Activated naive CD4-positive, alpha-beta T cell treated with anti-CD3 and anti-CD28 coated beads, Interleukin-2, amount 50 U/mL, for 72 hours (primary cell): ENCODE data around the gene ZNF343. TPM values are rescaled to one million over a fixed set of nuclear protein-coding genes. Genes with fewer than 3 reads are reported as not detected.
A peak's percentile ranks its signal among the peaks of the same experiment; 100 is the strongest.
"Not testable (repeated sequence)": the region's sequence is repeated elsewhere in the genome, so short reads cannot be mapped to it uniquely, and the experiment has no call there.

Experiments used
- ATAC-seq, 2 donors: fragments of 150-1000 bp; cut with Tn5 transposase; 2 replicates each; pipeline ENCODE4 v1.10.0; 2021; ENCODE audit warnings: mild to moderate bottlenecking in 2 of 2, moderate library complexity in 2 of 2
- DNase-seq, 2 donors: peaks; one replicate each; pipeline ENCODE4 v3.0.0; 2021 to 2022; ENCODE audit warnings: low spot score in 2 of 2
- H3K27ac Mint-ChIP-seq, 2 donors: one replicate each; pipeline ENCODE4 v1.8.0; 2022; ENCODE audit warnings: mild to moderate bottlenecking in 2 of 2, mixed read lengths in 2 of 2
- H3K36me3 Mint-ChIP-seq, 2 donors: one replicate each; pipeline ENCODE4 v1.8.0; 2022; ENCODE audit warnings: mixed read lengths in 2 of 2
- H3K9me3 Mint-ChIP-seq, 2 donors: one replicate each; pipeline ENCODE4 v1.8.0; 2022; ENCODE audit warnings: mixed read lengths in 2 of 2
- total RNA-seq, 2 donors: library from RNA; stranded (reverse); gene quantifications; one replicate each; pipeline ENCODE4 v1.2.3, GENCODE V29; 2022

ZNF343 gene
- total RNA-seq, 2 donors from 2014 or later: 7.7 to 13.7 TPM

GRCh38 chr20:2504803-2505202 is 3.9 kb downstream of the ZNF343 start:
- not testable (repeated sequence) for H3K27ac Mint-ChIP-seq, ATAC-seq, H3K9me3 Mint-ChIP-seq, DNase-seq
- H3K36me3 Mint-ChIP-seq: peaks cover 16 to 22% of the 10 kb centered on the region in 2 donors

GRCh38 chr20:2502808-2503384 is 5.8 kb downstream of the ZNF343 start:
- not testable (repeated sequence) for H3K27ac Mint-ChIP-seq, DNase-seq, H3K36me3 Mint-ChIP-seq, H3K9me3 Mint-ChIP-seq, ATAC-seq

DNA sequence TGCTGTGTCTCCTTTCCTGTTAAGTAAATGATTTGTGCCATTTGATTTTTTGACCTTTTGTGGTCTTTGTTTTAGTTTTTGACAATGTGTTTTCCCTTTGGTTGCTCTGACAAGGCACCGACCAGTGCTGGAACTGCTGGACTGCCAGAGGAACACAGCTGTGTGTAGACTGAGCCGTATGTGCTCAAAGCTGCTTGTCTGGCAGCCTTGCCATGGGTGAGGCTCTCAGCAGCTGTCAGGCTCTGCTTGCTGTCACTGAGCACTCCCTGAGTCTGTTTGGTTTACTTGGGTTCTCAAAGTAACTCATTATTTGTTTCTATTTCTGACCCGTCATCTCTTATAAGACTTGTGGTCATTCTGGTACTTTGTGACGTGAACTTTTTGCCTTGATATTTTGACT is 23.1 kb downstream of the ZNF343 start:
- peaks cover 3% of the 10 kb centered on the region in 2 donors for H3K9me3 Mint-ChIP-seq
- ATAC-seq: no peak
- no peak for DNase-seq
- peaks cover 45 to 46% of the 10 kb centered on the region in 2 donors for H3K36me3 Mint-ChIP-seq
- H3K27ac Mint-ChIP-seq: peak overlapping the region in 1 of 2 donors; percentile 36

- Mint-ChIP-seq H3K9me3 (peaks cover 3% of the 10 kb centered on the region in 2 donors), H3K36me3 (peaks cover 51 to 52% of the 10 kb centered on the region in 2 donors), H3K27ac (no peak overlapping the region)
- no peak for ATAC-seq
- DNase-seq: no peak
These were observed 23.6 kb downstream of the ZNF343 start for GRCh38 chr20:2485080-2485479.

GRCh38 chr20:2483504-2483903 is 25.2 kb downstream of the ZNF343 start:
- Mint-ChIP-seq H3K27ac (peak overlapping the region in 1 of 2 donors; percentile 38), H3K9me3 (peaks cover 3% of the 10 kb centered on the region in 2 donors), H3K36me3 (peaks cover 52 to 53% of the 10 kb centered on the region in 2 donors)
- no peak for ATAC-seq
- DNase-seq: no peak

- Mint-ChIP-seq H3K27ac (no peak overlapping the region), H3K36me3 (peaks cover 40 to 48% of the 10 kb centered on the region in 2 donors), H3K9me3 (peaks cover 3% of the 10 kb centered on the region in 2 donors)
- DNase-seq (no peak), ATAC-seq (no peak)
These were observed 28.3 kb downstream of the ZNF343 start for GRCh38 chr20:2480381-2480780.

DNA sequence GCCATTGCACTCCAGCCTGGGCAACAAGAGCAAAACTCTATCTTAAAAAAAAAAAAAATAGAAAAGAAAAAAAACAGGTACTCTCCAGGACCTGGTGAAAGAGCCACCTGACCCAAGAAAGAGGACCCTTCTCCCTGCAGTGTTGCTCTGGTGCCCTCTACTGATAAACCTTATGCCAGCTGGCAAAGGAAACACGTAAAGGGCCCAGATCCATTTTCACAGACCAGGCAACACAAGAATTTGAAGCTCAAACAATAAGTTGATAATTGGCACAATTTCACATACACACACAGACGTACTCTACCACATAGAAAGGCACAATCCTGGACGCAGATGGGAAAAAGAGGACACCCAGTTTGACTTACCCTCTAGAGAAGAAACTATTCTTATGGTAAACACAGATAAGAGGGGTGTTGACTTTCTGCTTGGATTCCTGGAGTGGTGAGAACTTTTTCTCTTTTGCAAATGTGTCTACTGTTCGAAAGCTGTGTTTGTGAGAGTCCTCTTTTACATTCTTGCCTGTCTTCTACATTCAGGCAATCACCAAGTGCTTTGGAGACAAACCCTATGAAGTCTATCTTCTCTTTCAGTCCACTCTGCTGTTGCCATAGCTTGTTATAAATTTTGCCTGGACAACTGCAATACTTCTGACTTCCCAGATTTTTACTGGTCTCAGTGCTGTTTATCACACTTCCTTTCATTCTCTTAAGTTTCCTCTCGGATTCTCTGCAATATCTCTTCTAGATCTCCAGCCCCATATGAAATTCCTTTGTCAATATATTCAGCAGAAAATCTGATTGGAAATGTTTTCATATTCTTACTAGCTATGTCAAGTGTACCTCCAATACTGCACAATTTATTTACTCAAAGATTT is 31.7 kb downstream of the ZNF343 start:
- no peak for ATAC-seq
- no peak overlapping the region for H3K27ac Mint-ChIP-seq
- H3K9me3 Mint-ChIP-seq: peaks cover 7 to 9% of the 10 kb centered on the region in 2 donors
- no peak for DNase-seq
- H3K36me3 Mint-ChIP-seq: peaks cover 23 to 33% of the 10 kb centered on the region in 2 donors

- Mint-ChIP-seq H3K36me3 (peaks cover 16 to 27% of the 10 kb centered on the region in 2 donors), H3K9me3 (peaks cover 6 to 10% of the 10 kb centered on the region in 2 donors), H3K27ac (peak overlapping the region in 1 of 2 donors; percentile 12)
- ATAC-seq (no peak), DNase-seq (no peak)
These were observed 32.6 kb downstream of the ZNF343 start for GRCh38 chr20:2475850-2476741.

- Mint-ChIP-seq H3K9me3 (peaks cover 5 to 8% of the 10 kb centered on the region in 2 donors), H3K27ac (no peak overlapping the region), H3K36me3 (peaks cover 27 to 38% of the 10 kb centered on the region in 2 donors)
- no peak for DNase-seq
- no peak for ATAC-seq
These were observed 35.2 kb downstream of the ZNF343 start for GRCh38 chr20:2473516-2473915.

DNA sequence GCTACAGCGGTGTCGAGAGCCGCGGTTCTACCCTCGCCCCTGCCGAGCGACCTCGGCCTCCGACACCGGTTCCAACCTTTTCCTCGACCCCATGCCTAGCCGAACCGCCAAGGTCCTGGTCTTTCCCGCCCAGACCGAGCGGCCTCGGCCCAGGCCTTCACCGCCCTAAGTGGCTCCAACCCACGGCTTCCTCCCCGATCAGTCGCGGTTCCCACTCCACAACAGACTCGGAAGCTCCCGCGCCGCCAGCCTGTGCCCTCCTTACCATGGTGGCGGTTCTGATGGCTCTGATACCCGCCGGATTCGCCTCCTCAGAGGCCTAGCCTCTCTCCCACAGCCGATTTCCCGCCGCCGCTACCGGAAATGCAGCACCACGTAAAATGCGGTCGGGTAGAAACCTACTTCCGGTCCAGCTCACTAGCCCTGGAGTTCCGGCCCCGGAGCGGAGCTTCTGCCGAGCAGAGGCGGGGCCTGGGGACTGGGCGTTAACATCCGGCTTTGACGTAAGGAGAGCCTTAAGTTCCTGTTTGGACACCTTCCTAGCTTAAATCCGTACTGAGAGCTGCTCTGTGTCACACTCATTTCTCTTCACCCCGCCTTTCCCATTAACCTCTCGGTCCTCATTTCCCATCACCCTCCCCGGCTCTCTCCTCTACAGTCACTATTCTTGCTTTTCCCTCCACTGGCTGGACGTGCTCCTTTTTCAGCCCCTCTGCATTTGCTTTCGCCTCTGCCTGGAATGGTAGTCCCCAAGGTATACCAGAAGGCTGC is 38.1 kb downstream of the ZNF343 start, which contains the start of gene SNRPB:
Gene SNRPB (minus strand): TSS at position 367 of the 771 bp plus-strand sequence. CDS start 99 bp downstream, at position 268.
- Mint-ChIP-seq H3K9me3 (peaks cover 5 to 8% of the 10 kb centered on the region in 2 donors), H3K27ac (peak within 1 kb of the TSS; percentile 100), H3K36me3 (peaks cover 49 to 65% of the 10 kb centered on the region in 2 donors)
- DNase-seq: peak; percentile 93 to 98
- peak; percentile 96 to 98 for ATAC-seq

DNA sequence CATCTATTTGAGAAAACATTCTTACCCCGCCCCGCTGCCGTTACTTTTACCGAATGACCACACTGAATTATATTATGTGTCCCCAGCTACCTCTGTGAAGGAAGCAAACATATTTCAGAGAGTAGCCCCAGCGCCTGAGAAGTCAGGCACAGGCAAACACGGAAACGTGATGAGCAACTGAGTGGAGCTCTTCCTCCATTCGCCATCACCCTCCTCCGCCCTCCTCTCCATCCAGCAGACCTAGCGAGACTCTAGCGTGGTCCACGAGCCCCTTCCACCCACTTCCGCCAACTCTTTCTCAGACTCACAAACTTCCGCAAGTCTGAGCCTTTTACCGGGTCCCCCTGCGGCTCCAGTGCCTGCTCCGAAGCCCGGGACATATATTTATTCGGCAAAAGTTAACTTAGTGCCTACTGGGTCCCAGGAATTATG is 38.7 kb downstream of the ZNF343 start:
- DNase-seq (peak; percentile 56 to 71), ATAC-seq (peak; percentile 39 to 63)
- peak overlapping the region; percentile 100 for H3K27ac Mint-ChIP-seq
- H3K9me3 Mint-ChIP-seq: peaks cover 5 to 8% of the 10 kb centered on the region in 2 donors
- H3K36me3 Mint-ChIP-seq: peaks cover 51 to 69% of the 10 kb centered on the region in 2 donors

- ATAC-seq (no peak), DNase-seq (no peak)
- Mint-ChIP-seq H3K27ac (peak overlapping the region; percentile 100), H3K9me3 (peaks cover 5 to 8% of the 10 kb centered on the region in 2 donors), H3K36me3 (peaks cover 56 to 72% of the 10 kb centered on the region in 2 donors)
These were observed 39.9 kb downstream of the ZNF343 start for GRCh38 chr20:2468581-2469407.

- peak overlapping the region; percentile 91 to 100 for H3K27ac Mint-ChIP-seq
These were observed 41.3 kb downstream of the ZNF343 start for GRCh38 chr20:2467412-2467811.

GRCh38 chr20:2465100-2465499 is 43.6 kb downstream of the ZNF343 start:
- DNase-seq: no peak
- no peak for ATAC-seq
- H3K36me3 Mint-ChIP-seq: peaks cover 67 to 90% of the 10 kb centered on the region in 2 donors
- H3K9me3 Mint-ChIP-seq: no peaks in the 10 kb centered on the region
- no peak overlapping the region for H3K27ac Mint-ChIP-seq

More at GRCh38 chr20:2467412-2467811, 41.3 kb downstream of the ZNF343 start:
- peaks cover 68 to 84% of the 10 kb centered on the region in 2 donors for H3K36me3 Mint-ChIP-seq
- ATAC-seq (no peak), DNase-seq (no peak)
- H3K9me3 Mint-ChIP-seq: peaks cover 4 to 7% of the 10 kb centered on the region in 2 donors
